HEK293 (cell line): ENCODE results near the gene VDR.

Experiments
- CTCF ChIA-PET: fragments of 350-600 bp; formaldehyde crosslinking; extraction: SDS; loops from one replicate; lab custom pipeline; 2021; ENCODE audit warnings: antibody characterized with exemption; lab: Yijun Ruan, JAX
- POLR2A ChIA-PET: fragments of 300-600 bp; formaldehyde crosslinking; extraction: SDS; loops from one replicate; lab custom pipeline; 2020; ENCODE audit warnings: antibody characterized with exemption, inconsistent platforms; lab: Yijun Ruan, JAX
- H3K27ac ChIP-seq: fragments of 200-500 bp; sonication (Bioruptor generic); 2 replicates; pipeline ENCODE4 v1.5.1; 2014; ENCODE audit warnings: low read depth, low read length, control low read depth, inconsistent platforms; ENCODE audit errors: extremely low read depth
- H3K36me3 ChIP-seq, 2 experiments: fragments of 200-500 bp in 1 of 2; sonication (Bioruptor generic) in 1 of 2; 1 replicate in 1 of 2; 2 replicates in 1 of 2; pipeline ENCODE4 v1.5.1; 2014 to 2017; ENCODE audit warnings: inconsistent platforms in 2 of 2, low read length in 2 of 2; ENCODE audit not compliant: control insufficient read depth in 2 of 2, insufficient read depth in 1 of 2
- H3K4me1 ChIP-seq: fragments of 200-500 bp; sonication (Bioruptor generic); 2 replicates; pipeline ENCODE4 v1.5.1; 2014; ENCODE audit warnings: mild to moderate bottlenecking, low read length, inconsistent platforms; ENCODE audit not compliant: control insufficient read depth, insufficient read depth
- H3K4me3 ChIP-seq: 2 replicates; pipeline ENCODE4 v1.5.1; 2011; ENCODE audit warnings: low read depth, mild to moderate bottlenecking, control low read depth, low read length, moderate library complexity
- H3K9me3 ChIP-seq: fragments of 200-500 bp; sonication (Bioruptor generic); 2 replicates; pipeline ENCODE4 v1.5.1; 2014; ENCODE audit warnings: low read depth, low read length, inconsistent platforms; ENCODE audit not compliant: control insufficient read depth, insufficient read depth
- ATF2 ChIP-seq: fragments of 450-650 bp; formaldehyde crosslinking; IDR thresholded peaks from 2 replicates; pipeline ENCODE4 v1.5.1; 2016; ENCODE audit warnings: missing biosample characterization, missing genetic modification characterization, low read depth
- HOXC10 ChIP-seq: sonication (generic); formaldehyde crosslinking; IDR thresholded peaks from 2 replicates; pipeline ENCODE4 v1.8.1; 2023; ENCODE audit warnings: mild to moderate bottlenecking, missing genetic modification reagents
- OSR2 ChIP-seq: fragments of 450-650 bp; formaldehyde crosslinking; IDR thresholded peaks from 2 replicates; pipeline ENCODE4 v1.5.1; 2016; ENCODE audit warnings: missing biosample characterization, missing genetic modification characterization
- SP2 ChIP-seq: fragments of 450-650 bp; formaldehyde crosslinking; IDR thresholded peaks from 2 replicates; pipeline ENCODE4 v1.5.1; 2016; ENCODE audit warnings: missing biosample characterization, missing genetic modification characterization
- TCF7L2 ChIP-seq: IDR thresholded peaks from 2 replicates; pipeline ENCODE4 v1.6.1; 2011; ENCODE audit warnings: low read depth, mild to moderate bottlenecking, inconsistent platforms, low read length, moderate library complexity, borderline replicate concordance
- ZBTB10 ChIP-seq: fragments of 450-650 bp; formaldehyde crosslinking; IDR thresholded peaks from 2 replicates; pipeline ENCODE4 v1.5.1; 2016; ENCODE audit warnings: missing biosample characterization, missing genetic modification characterization
- ZNF23 ChIP-seq: fragments of 450-650 bp; formaldehyde crosslinking; IDR thresholded peaks from 2 replicates; pipeline ENCODE4 v1.5.1; 2016; ENCODE audit warnings: missing biosample characterization, missing genetic modification characterization, borderline replicate concordance
- ZNF248 ChIP-seq: fragments of 450-650 bp; formaldehyde crosslinking; IDR thresholded peaks from 2 replicates; pipeline ENCODE4 v1.5.1; 2017; ENCODE audit warnings: missing biosample characterization, missing genetic modification characterization
- ZNF280D ChIP-seq: fragments of 450-650 bp; formaldehyde crosslinking; IDR thresholded peaks from 2 replicates; pipeline ENCODE4 v1.5.1; 2016; ENCODE audit warnings: missing biosample characterization, missing genetic modification characterization
- ZNF302 ChIP-seq: fragments of 450-650 bp; formaldehyde crosslinking; IDR thresholded peaks from 2 replicates; pipeline ENCODE4 v1.5.1; 2016; ENCODE audit warnings: missing biosample characterization, missing genetic modification characterization, low read depth
- ZNF394 ChIP-seq: fragments of 450-650 bp; formaldehyde crosslinking; IDR thresholded peaks from 2 replicates; pipeline ENCODE4 v1.5.1; 2016; ENCODE audit warnings: missing biosample characterization, missing genetic modification characterization, mild to moderate bottlenecking, moderate library complexity, borderline replicate concordance
- ZNF433 ChIP-seq: fragments of 450-650 bp; formaldehyde crosslinking; IDR thresholded peaks from 2 replicates; pipeline ENCODE4 v1.5.1; 2016; ENCODE audit warnings: missing biosample characterization, missing genetic modification characterization, low read depth
- ZNF473 ChIP-seq: fragments of 450-650 bp; formaldehyde crosslinking; IDR thresholded peaks from 2 replicates; pipeline ENCODE4 v1.5.1; 2017; ENCODE audit warnings: missing biosample characterization, missing genetic modification characterization
- ZNF558 ChIP-seq: fragments of 450-650 bp; formaldehyde crosslinking; IDR thresholded peaks from 2 replicates; pipeline ENCODE4 v1.5.1; 2016; ENCODE audit warnings: missing biosample characterization, missing genetic modification characterization
- ZNF560 ChIP-seq: fragments of 450-650 bp; formaldehyde crosslinking; IDR thresholded peaks from 2 replicates; pipeline ENCODE4 v1.5.1; 2017; ENCODE audit warnings: missing biosample characterization, missing genetic modification characterization, borderline replicate concordance
- ZNF585B ChIP-seq: fragments of 450-650 bp; formaldehyde crosslinking; IDR thresholded peaks from 2 replicates; pipeline ENCODE4 v1.5.1; 2016; ENCODE audit warnings: missing biosample characterization, missing genetic modification characterization
- ZNF658 ChIP-seq: fragments of 450-650 bp; formaldehyde crosslinking; IDR thresholded peaks from 2 replicates; pipeline ENCODE4; 2016; ENCODE audit warnings: missing biosample characterization, missing genetic modification characterization
- ZNF664 ChIP-seq: fragments of 450-650 bp; formaldehyde crosslinking; IDR thresholded peaks from 2 replicates; pipeline ENCODE4 v1.5.1; 2016; ENCODE audit warnings: missing biosample characterization, missing genetic modification characterization
- ZNF677 ChIP-seq: fragments of 450-650 bp; IDR thresholded peaks from 2 replicates; pipeline ENCODE4 v1.5.0; 2018; ENCODE audit warnings: missing biosample characterization, mild to moderate bottlenecking, missing genetic modification characterization, moderate library complexity
- ZNF76 ChIP-seq: fragments of 450-650 bp; formaldehyde crosslinking; IDR thresholded peaks from 2 replicates; pipeline ENCODE4; 2016; ENCODE audit warnings: low read depth, missing biosample characterization, missing genetic modification characterization, borderline replicate concordance
- ZNF785 ChIP-seq: fragments of 450-650 bp; formaldehyde crosslinking; IDR thresholded peaks from 2 replicates; pipeline ENCODE4 v1.5.1; 2016; ENCODE audit warnings: missing biosample characterization, missing genetic modification characterization
- ZSCAN18 ChIP-seq: fragments of 450-650 bp; formaldehyde crosslinking; IDR thresholded peaks from 2 replicates; pipeline ENCODE4 v1.5.1; 2016; ENCODE audit warnings: missing biosample characterization, missing genetic modification characterization

VDR gene

GRCh38 chr12:47903151-47903611 is 1.6 kb downstream of the VDR start (continued):
- TF ChIP-seq HOXC10 (no peak), ZNF394 (tag by site-specific recombination) (no peak)

GRCh38 chr12:47902131-47902639 is 2.6 kb downstream of the VDR start:
- Histone ChIP-seq H3K9me3 (no peaks in the 10 kb centered on the region), H3K36me3 (no peaks in the 10 kb centered on the region), H3K4me3 (no peak overlapping the region), H3K4me1 (peaks cover 14% of the 10 kb centered on the region), H3K27ac (no peak overlapping the region)
- ChIA-PET CTCF (interaction anchor here (1.5 kb wide), 1 partner anchor 287 kb away, joined by 3 read pairs; no protein-coding TSS in a partner anchor), POLR2A (no interaction called here)
- TF ChIP-seq ZSCAN18 (tag by site-specific recombination): no peak
- TF ChIP-seq ZNF664 (tag by site-specific recombination): no peak
- no peak for TF ChIP-seq ZNF585B (tag by site-specific recombination)
- no peak for TF ChIP-seq ZNF248

- Histone ChIP-seq H3K9me3 (no peaks in the 10 kb centered on the region), H3K4me1 (peaks cover 14% of the 10 kb centered on the region), H3K4me3 (no peak overlapping the region), H3K36me3 (no peaks in the 10 kb centered on the region), H3K27ac (no peak overlapping the region)
- TF ChIP-seq OSR2 (tag by site-specific recombination): no peak
- TF ChIP-seq ZNF677 (tag by site-specific recombination): no peak
- TF ChIP-seq ATF2 (tag by site-specific recombination): no peak
- TF ChIP-seq ZNF558 (tag by site-specific recombination): no peak
- no peak for TF ChIP-seq ZNF302 (tag by site-specific recombination)
- no peak for TF ChIP-seq ZNF785
- TF ChIP-seq ZNF76 (tag by site-specific recombination): no peak
- TF ChIP-seq ZNF23: no peak
- CTCF ChIA-PET: interaction anchor here (0.7 to 3.0 kb wide), 3 partner anchors 48 to 287 kb away, joined by 3 to 10 read pairs (median 3); no protein-coding TSS in a partner anchor
- POLR2A ChIA-PET: no interaction called here
Measured at GRCh38 chr12:47901718-47902093, 3.1 kb downstream of the VDR start.

- ChIA-PET POLR2A (no interaction called here), CTCF (interaction anchor here (0.7 to 3.0 kb wide), 4 partner anchors 10 to 288 kb away, joined by 3 to 10 read pairs (median 4); no protein-coding TSS in a partner anchor)
- Histone ChIP-seq H3K4me1 (peaks cover 14% of the 10 kb centered on the region), H3K36me3 (no peaks in the 10 kb centered on the region), H3K27ac (no peak overlapping the region), H3K9me3 (no peaks in the 10 kb centered on the region), H3K4me3 (no peak overlapping the region)
- no peak for TF ChIP-seq ZNF433 (tag by site-specific recombination)
- no peak for TF ChIP-seq SP2 (tag by site-specific recombination)
- TF ChIP-seq ZNF560 (tag by site-specific recombination): no peak
- no peak for TF ChIP-seq ZNF473
- TF ChIP-seq ZNF658 (tag by site-specific recombination): no peak
- no peak for TF ChIP-seq TCF7L2
- TF ChIP-seq ZBTB10 (tag by site-specific recombination): no peak
- TF ChIP-seq ZNF280D (tag by site-specific recombination): no peak
Measured at GRCh38 chr12:47901063-47901717, 3.6 kb downstream of the VDR start.
